GM21576 (cell line): Measurements from ENCODE around the gene EML2.
"Not testable (repeated sequence)": the region's sequence is repeated elsewhere in the genome, so short reads cannot be mapped to it uniquely, and the experiment has no call there.

Experiments
- ATAC-seq: cut with Tn5 transposase; IDR thresholded peaks from one replicate; pipeline ENCODE4 v1.9.1; 2021; ENCODE audit warnings: mild to moderate bottlenecking, moderate library complexity; ENCODE audit not compliant: unreplicated experiment

The EML2 gene, protein sequence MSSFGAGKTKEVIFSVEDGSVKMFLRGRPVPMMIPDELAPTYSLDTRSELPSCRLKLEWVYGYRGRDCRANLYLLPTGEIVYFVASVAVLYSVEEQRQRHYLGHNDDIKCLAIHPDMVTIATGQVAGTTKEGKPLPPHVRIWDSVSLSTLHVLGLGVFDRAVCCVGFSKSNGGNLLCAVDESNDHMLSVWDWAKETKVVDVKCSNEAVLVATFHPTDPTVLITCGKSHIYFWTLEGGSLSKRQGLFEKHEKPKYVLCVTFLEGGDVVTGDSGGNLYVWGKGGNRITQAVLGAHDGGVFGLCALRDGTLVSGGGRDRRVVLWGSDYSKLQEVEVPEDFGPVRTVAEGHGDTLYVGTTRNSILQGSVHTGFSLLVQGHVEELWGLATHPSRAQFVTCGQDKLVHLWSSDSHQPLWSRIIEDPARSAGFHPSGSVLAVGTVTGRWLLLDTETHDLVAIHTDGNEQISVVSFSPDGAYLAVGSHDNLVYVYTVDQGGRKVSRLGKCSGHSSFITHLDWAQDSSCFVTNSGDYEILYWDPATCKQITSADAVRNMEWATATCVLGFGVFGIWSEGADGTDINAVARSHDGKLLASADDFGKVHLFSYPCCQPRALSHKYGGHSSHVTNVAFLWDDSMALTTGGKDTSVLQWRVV

DNA sequence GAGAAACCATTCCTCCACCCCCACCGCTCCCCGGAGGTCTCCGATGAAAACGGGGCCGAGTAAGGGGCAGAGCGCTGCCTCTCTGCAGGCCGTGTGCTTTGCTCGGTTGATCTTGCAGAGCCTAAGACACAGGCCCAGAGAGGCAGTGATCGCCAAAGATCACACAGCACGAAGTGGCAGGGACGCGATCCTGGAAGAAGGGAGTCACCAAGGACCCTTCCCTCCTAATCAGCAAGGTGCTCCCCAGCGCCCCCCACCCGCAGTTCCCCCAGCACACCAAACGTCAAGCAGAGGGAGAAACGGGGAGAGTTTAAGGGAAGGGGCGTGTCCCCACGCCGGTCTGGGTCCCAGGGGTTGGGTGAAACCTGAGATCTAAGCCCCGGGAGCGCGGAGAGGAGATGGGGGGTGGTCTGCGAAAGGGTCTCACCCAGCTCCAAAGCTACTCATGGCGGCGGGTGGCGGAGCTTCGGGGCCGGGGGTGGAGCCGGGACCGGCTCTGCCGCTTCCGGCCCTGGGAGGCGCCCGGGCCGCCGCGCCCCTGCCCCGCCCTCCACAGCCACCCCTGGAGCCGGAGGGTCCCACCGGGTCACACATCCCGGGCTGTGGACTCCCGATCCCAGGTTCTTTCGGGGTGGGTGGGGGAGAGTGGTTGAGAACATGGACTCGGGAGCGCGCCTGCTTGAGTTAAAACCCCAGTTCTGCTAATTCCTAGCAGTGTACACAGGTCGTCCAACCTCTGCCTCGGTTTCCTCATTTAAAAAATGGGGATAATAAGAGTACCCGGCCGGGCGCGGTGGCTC, at the start of gene EML2:
EML2 (minus strand) TSS at position 468 of the 800 bp plus-strand sequence; CDS start at position 447, 21 bp downstream.
- no peak for ATAC-seq

DNA sequence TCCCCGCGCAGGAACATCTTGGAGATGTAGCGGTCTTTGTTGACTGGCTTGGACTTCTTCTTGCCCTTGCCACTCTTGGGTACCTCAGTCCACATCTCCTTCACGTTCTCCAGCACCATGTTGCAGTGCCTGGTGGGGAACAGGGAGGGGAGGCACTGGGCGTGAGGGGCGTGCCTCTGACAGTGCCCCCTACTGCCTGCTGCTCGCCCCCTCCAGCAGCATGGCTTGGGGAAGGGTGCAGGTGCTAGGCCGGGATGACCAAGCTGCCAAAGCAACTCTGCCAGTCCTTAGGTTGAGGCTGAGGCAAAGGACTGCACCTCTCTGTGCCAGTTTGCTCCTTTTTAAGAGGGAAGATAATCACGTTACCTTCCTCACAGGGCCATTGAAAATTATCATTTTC, 48.4 kb upstream of the EML2 start:
- no peak for ATAC-seq

- not testable (repeated sequence) for ATAC-seq
Observed at GRCh38 chr19:45685045-45685444, 45.8 kb upstream of the EML2 start.

DNA sequence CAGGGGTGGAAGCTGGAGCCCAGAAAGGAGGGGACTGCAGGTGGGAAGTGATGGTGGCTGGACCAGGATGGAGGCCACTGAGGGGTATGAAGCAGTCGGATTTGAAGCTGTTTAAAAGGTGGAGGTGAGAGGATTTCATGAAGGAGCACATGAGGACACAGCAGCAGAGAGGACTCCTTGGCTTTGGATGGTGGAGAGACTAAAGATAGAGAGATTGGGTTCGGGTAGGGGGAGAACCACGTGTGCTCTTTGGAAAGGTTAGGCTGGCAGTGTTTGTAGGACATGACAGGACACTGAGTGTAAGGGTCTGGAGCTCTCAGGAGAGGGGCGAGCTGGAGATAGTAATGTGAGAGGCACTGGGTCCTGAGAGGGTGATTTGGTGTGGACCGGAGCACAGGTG, 43.7 kb upstream of the EML2 start:
- ATAC-seq = no peak

- no peak for ATAC-seq
Observed at GRCh38 chr19:45682117-45682516, 42.9 kb upstream of the EML2 start.

GRCh38 chr19:45681391-45682015, 42.3 kb upstream of the EML2 start:
- ATAC-seq = peak; percentile 63

- no peak for ATAC-seq
Observed at GRCh38 chr19:45677351-45678230, 38.4 kb upstream of the EML2 start.

DNA sequence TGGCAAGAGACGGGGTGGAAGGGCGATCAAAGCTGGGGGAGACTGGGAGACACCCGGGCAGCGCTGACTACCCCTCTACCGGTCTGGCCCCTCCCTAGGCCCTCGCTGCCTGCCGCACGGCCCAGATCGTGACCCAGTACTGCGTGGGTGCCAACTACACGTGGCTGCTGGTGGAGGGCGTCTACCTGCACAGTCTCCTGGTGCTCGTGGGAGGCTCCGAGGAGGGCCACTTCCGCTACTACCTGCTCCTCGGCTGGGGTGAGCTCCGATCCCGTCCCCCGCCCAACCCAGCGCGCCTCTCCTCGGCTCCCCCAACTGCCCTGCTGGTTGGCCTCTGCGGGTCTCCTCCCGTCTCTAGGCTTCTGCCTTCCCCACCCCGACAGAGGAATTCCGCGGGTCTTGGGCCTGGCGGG, 37.7 kb upstream of the EML2 start:
- no peak for ATAC-seq

- ATAC-seq = no peak
Observed at GRCh38 chr19:45674946-45675345, 35.7 kb upstream of the EML2 start.

DNA sequence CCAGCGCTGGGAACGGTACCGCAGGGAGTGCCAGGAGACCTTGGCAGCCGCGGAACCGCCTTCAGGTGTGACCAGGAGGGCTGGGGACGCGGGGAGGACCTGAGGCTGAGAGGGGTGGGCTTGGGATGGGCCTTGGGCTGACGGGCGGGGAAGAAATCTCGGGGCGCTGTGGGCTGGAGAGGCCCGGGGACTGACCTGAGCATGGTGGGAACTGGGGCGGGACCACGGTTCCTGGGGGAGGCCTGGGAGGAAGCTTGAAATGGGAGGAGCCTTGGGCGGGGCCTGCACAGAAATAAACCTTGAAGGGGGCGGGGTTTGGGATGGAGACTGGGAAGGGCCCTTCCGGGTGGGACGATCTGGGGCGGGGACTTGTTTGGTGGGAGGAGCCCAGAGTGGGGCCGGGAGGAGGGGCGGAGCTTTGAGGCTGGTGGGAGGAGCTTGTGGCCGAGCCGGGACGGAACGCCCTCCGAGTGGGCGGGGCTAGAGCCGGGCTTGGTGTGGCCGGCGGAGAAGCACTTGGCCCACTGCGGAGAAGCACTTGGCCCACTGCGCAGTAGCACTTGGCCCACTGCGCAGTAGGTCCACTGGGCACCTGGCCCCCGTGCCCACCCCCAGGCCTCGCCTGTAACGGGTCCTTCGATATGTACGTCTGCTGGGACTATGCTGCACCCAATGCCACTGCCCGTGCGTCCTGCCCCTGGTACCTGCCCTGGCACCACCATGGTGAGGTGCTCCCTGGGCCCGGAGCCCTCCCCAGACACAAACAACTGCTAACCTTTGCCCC, 31.7 kb upstream of the EML2 start:
- ATAC-seq = peak; percentile 45

GRCh38 chr19:45668342-45668871, 29.2 kb upstream of the EML2 start:
- ATAC-seq = peak; percentile 6

- no peak for ATAC-seq
Observed at GRCh38 chr19:45667620-45668341, 28.6 kb upstream of the EML2 start, which contains the start of gene GIPR. GIPR (plus strand) TSS chr19:45668221; CDS start chr19:45669521, 1,300 bp downstream.

DNA sequence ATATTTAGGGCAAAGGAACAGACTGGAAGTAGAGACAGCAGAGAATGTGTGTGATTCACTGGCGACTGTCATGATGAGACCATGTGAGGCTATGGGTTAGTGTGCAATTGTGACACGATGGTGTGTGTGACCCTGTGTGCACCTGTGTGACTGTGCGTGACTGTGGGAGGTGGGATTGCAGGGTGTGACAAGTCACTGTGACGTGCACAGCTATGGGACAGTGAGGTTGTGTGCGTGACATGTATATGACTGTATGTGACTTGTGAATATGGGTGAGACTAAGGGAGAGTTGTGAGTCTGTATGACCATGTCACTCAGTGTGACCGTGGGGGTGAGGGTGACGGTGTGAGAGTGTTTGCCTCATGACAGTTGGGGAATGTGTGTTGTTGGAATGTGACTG, 25.4 kb upstream of the EML2 start:
- no peak for ATAC-seq

- no peak for ATAC-seq
Observed at GRCh38 chr19:45663800-45664199, 24.6 kb upstream of the EML2 start.

DNA sequence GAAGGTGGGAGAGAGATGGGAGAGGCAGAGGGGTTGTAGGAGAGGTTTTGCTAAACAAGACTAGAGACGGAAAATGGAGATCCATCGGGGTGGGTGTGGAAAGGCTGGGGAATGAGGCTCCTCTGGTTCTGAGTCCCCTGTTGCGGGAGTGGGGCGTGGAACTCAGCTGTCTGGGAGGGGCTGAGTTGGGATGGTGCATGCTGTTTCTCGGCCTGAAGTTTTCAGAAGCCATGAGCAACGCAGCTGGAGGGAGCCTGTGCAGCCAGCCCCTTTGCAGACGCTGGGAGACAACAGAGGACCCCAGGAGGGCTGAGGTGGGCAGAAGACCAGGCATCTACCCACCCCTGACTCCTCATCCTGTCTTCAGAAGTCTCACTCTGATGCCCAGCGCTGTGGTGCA, 21.4 kb upstream of the EML2 start:
- no peak for ATAC-seq

DNA sequence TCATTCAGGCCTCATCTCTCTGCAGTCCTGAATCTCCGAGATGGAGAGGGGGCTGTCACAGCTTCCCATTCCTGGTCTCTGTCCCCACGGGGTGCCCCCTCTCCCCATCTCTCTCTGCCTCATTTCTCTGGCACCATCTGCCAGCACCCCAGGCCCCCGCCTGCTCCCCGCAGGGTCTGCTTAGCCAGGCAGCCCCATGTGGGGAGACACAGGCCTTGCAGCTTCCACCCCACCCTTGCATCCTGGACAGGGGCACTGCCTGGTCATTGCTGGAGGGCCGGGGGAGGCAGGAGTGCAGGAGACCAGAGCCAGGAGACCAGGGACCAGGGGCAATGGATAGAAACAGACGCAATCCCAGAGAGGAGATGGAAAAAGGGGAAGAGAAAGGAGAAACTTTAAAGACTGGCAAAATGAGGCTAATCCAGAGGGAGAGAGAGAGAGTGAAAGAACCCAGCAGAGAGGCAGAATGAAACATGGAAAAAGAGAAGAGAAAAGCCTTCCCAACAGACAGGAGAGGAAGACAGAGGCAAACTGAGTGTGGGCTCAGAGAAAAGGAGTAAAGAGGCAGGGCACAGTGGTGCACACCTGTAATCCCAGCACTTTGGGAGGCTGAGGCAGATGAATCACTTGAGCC, 20.0 kb upstream of the EML2 start:
- ATAC-seq = no peak

- ATAC-seq = no peak
Observed at GRCh38 chr19:45657520-45658167, 18.4 kb upstream of the EML2 start.
